CD4-positive, alpha-beta T cell treated with Interferon gamma for 1 hour (primary cell): ENCODE measurements around the gene ITPR2.
"Not testable (repeated sequence)": the region's sequence is repeated elsewhere in the genome, so short reads cannot be mapped to it uniquely, and the experiment has no call there.

Experiments
- DNase-seq: peaks from one replicate; pipeline ENCODE4 v3.0.0-alpha.2; 2020

The ITPR2 gene

DNA sequence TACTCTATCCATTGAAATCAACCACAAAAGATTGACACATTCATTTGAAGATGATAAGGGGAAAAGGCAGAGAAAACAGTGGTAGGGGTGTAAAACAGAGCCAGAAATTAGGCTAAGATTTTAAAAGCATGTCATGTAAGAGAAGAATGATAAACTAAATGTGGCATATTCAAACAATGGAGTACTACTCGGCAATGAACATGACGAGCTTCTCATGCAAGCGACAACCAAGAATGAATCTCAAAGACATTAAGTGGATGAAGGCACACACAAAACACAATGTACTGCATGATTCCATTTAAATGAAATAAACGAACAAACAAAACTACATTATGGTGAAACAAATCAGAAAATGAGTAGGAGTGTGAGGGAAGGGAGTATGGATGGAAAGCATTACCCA lies 134.8 kb downstream of the ITPR2 start:
- no peak for DNase-seq

- DNase-seq = no peak
Observed at GRCh38 chr12:26697217-26697616, 135.8 kb downstream of the ITPR2 start.

DNA sequence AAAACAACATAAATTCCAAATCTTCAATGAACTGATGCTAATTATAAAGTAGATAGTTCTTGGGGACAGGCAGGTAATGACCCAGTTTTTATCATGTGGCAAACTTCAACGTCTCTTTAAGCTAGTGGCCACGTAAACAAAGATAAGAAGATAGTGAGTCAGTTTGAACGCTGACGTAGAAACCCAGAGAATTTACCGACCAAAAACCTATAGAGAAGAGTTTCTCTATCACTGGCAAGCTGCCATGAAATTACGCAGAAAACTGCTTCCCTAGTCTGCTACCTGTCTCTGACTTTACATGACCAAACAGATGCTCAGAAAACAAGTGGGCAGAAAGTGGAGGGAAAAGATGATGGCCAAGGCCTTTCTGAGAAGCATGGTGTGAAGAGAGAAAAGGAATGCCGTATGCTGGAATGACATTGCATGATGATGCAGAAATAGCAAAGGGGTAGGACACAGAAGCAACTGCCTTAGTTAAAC lies 136.3 kb downstream of the ITPR2 start:
- DNase-seq = no peak

DNA sequence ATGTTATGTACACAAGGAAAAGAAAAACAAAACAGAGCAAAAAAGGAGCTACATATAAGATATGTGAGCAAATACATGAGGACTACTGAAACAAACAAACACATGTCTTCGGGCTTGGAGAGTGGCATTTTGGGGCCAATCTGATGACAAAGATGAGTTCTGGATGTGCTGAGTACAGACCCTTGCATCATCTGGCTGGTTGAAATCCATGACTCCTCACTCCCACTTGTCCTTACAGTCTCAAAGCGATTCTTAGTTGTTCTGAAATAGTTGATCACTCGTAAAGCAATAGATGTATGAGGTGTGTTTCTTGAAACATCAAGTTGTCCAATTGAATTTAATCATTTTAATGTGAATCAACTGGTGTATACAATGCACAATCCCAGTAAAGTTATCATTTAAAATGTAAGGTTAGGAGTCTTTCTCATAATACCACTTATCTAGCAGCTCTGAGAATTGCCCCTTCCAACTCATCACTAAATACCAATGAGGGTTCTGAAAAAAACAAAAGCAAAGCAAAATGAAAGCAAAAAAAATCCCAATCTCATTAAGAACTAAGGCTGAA lies 136.9 kb downstream of the ITPR2 start:
- no peak for DNase-seq

- no peak for DNase-seq
Observed at GRCh38 chr12:26694402-26694801, 138.6 kb downstream of the ITPR2 start.

GRCh38 chr12:26692407-26692806 lies 140.6 kb downstream of the ITPR2 start:
- no peak for DNase-seq

DNA sequence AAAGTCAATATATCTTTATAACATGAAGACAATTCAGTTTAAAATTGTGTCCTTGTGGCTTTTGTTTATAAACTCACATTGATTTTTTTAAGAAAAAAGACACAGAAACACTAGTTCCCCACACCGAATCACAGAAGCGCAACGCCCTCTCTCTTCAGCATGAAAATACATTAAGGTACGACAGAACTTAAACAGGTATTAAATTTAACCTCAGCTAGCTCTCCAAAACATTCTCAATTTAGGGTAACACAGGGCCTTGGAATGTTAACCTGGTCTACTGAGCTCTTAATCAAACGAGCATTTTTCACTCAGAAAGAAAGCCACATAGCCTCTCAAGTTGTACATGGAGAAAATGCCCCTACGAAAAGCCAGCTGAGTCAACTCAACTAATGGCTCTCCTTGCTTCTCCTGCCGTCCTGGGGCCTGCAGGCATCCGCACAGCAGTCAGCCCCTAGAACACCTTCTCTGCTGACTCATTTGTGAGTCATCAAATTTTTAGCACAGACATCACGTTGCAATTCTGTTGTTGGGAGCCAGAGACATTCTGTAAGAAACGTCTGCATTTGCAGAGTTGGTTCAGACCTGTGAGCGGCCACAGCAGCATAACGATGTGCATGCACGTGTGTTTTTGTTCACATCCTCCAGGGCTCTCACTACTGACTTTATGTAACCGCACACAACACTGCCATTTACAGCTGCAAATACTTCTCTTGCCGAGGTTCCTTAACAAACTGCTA lies 141.6 kb downstream of the ITPR2 start:
- DNase-seq = no peak

- DNase-seq = no peak
Observed at GRCh38 chr12:26690601-26691000, 142.4 kb downstream of the ITPR2 start.

- DNase-seq = no peak
Observed at GRCh38 chr12:26689281-26689841, 143.6 kb downstream of the ITPR2 start.

DNA sequence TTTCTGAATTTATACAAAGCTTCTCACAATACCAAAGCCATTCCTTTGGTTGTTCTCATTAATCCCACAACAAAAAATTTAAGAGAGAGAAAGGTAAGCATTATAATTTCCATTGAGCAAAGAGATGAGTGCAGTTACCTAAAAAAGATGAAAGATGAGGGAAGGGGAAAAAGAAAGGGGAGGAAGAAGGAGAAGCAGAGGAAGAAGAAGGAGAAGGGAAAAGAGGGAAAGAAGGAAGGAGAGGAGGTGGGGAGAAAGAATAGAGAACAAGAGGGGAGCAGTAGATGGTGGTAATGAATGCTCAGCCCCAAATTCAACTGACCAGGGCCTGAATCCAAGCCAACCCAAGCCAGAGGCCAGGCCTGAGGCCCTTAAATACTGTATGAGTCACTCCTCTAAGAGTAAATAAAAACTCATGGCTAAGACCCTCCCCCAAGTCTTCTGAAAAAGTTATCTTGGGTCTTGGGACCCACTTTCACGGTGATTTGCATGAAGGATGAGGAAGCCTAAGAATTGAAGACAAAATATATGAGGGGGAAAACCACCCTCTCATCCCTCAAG lies 144.6 kb downstream of the ITPR2 start:
- no peak for DNase-seq

DNA sequence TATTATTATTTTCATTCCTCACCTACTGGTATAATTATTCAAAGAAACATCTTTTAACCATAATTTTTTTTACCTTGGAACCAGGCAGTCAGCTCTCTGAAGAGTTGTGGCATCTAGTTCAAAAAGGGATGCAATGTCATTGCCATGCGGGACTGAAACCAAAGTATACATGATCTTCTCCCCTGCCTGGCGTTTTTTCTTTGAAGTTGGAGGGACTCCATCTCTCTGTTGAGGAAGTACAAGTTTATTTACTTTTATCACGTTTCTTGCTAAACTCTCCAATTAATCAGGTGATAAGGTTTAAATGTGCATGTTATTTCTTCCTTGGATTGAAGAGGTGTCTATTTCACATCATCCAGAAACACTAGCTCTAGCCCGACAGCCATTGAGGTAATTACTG lies 146.6 kb downstream of the ITPR2 start:
- no peak for DNase-seq

DNA sequence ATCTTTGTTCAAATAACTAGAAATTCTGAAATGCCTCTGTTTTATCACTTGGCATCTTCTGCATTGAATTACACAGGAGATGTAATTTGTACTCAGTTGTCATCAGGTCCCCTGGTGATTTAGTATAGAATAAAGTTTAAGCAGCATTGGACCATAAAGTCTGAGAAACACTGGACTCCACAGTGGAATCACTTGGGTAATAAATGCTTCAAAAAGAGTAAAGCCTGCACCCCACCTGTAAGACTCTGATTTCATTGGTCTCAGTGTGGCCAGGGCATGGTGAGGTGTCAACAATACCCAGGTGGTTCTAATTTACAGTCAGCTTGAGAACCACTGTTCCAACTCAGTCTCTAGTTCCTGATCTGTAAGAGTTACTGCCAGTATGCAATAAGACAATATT lies 148.9 kb downstream of the ITPR2 start:
- no peak for DNase-seq

- DNase-seq = no peak
Observed at GRCh38 chr12:26683443-26683842, 149.6 kb downstream of the ITPR2 start.

- no peak for DNase-seq
Observed at GRCh38 chr12:26680727-26681455, 152.1 kb downstream of the ITPR2 start.

DNA sequence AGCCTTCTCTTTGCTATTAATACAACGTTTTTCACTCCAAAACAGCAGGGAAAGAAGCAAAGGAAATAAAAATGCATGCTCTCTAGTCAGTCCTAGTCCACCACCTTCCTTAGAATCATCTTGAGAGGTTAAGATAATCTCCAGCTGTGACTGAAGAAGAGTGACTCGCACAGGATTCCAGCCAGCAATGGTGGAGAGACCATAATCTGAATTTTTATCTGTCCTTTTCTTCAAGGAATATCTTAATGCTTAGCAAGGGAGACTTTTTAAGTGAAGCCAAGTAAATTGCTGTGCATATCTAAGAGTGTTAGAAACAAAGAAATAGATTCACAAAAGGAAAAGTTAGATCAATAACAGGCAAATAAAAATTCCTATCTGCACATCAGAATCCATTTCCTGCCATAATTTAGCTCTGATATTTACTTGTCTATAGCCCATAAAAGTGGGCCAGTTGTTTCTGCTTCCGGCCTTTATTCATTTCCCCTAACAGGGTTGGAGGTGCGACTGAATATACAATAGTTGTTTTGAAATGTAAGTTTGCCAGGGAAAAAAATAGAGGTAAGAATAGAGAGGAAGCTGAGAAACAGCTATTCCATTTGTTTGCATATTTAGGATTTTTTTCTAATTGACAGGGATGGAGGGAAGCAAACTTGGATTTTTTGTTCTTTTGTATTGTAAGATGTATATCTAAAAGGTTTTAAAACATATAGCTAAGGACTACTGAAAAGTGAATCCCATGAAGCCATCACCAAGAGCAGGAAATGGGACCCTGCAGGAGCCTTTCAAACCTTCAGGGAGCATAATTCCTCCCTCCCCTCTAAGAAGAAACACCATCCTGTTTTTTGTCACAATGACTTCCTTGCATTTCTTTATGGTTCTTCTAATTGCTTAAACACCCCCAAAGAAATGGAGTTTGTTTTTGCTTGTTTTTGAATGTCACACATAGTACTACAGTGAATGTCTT lies 154.0 kb downstream of the ITPR2 start:
- DNase-seq = no peak

DNA sequence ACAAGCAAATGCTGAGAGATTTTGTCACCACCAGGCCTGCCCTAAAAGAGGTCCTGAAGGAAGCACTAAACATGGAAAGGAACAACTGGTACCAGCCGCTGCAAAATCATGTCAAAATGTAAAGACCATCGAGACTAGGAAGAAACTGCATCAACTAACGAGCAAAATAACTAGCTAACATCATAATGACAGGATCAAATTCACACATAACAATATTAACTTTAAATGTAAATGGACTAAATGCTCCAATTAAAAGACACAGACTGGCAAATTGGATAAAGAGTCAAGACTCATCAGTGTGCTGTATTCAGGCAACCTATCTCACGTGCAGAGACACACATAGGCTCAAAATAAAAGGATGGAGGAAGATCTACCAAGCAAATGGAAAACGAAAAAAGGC lies 161.5 kb downstream of the ITPR2 start:
- DNase-seq = not testable (repeated sequence)

DNA sequence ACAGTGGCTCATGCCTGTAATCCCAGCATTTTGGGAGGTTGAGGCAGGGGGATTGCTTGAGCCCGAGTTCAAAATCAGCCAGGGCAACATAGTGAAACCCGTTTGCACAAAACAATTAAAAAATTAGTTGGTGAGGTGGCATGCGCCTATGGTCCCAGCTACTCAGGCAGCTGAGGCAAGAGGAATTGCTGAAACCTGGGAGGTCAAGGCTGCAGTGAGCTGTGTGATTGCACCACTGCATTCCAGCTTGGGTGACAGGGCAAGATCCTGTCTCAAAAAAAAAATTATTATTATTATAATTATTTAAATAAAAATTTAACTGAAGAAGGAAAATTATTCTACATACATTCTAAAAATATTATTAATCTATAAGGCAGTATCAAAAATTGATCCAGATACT lies 164.1 kb downstream of the ITPR2 start:
- DNase-seq = no peak

- DNase-seq = no peak
Observed at GRCh38 chr12:26668230-26668629, 164.8 kb downstream of the ITPR2 start.

DNA sequence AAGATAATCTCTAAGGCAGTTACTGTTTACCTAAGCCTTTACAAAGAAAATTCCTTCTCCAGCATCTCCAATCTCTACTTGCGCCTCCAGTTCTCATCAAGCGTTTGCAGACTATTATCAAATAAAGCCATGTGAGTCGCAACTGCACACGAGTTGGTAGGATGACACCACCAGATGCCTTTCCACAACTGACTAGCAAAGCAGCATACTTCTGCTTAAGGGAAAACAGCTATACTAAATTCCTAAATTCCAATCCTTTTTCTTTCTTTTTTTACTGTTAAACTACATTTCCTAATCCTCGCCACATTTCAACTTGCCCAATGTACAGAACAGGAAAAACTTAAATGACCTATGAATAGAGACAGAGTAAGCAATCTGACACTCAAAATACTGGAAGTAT lies 166.7 kb downstream of the ITPR2 start:
- no peak for DNase-seq

GRCh38 chr12:26661399-26661798 lies 171.6 kb downstream of the ITPR2 start:
- no peak for DNase-seq

- no peak for DNase-seq
Observed at GRCh38 chr12:26659930-26660329, 173.1 kb downstream of the ITPR2 start.

- DNase-seq = no peak
Observed at GRCh38 chr12:26658991-26659390, 174.0 kb downstream of the ITPR2 start.
